ENCODE results near the gene MYCN. TPM values are rescaled to one million over a fixed set of nuclear protein-coding genes. Genes with fewer than 3 reads are reported as not detected.
A peak's percentile ranks its signal among the peaks of the same experiment; 100 is the strongest.

The MYCN gene
- total and polyA plus RNA-seq, 9 donors = 1.2 to 7.0 (median 2.7) TPM

DNA sequence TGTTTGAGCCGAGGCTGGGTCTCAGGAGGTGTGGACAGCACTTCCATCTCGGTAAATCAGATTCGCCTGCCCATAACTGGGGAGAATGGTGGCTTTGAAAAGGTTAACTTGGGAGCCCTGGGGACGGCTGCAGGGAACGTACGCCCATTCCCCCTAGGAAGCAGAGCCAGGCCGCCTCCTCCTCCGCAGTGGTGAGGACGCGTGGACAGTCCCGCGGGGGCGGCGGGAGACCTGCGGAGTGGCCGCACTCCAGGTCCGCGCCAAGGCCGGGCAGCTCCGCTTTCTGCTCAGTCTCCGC, 845 bp upstream of the MYCN start:
- DNase-seq = peak in 4 of 5 donors; percentile 69 to 83 (median 80)

GRCh38 chr2:15940661-15941480, 521 bp downstream of the MYCN start:
- intact Hi-C loops (cut with DNase I) = loop anchor here in 2 of 4 donors (5.0 to 10.0 kb wide), 4 partner anchors 304 to 816 kb away; no protein-coding TSS in a partner anchor
- no peaks in the 10 kb centered on the region for H3K4me1 ChIP-seq (ENCODE audit: insufficient read depth)
- no peaks in the 10 kb centered on the region for H3K27me3 ChIP-seq
- no peak overlapping the region for H3K27ac ChIP-seq
- TF ChIP-seq, protein P1, sequence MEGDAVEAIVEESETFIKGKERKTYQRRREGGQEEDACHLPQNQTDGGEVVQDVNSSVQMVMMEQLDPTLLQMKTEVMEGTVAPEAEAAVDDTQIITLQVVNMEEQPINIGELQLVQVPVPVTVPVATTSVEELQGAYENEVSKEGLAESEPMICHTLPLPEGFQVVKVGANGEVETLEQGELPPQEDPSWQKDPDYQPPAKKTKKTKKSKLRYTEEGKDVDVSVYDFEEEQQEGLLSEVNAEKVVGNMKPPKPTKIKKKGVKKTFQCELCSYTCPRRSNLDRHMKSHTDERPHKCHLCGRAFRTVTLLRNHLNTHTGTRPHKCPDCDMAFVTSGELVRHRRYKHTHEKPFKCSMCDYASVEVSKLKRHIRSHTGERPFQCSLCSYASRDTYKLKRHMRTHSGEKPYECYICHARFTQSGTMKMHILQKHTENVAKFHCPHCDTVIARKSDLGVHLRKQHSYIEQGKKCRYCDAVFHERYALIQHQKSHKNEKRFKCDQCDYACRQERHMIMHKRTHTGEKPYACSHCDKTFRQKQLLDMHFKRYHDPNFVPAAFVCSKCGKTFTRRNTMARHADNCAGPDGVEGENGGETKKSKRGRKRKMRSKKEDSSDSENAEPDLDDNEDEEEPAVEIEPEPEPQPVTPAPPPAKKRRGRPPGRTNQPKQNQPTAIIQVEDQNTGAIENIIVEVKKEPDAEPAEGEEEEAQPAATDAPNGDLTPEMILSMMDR (IDR thresholded peaks at IDR 0.05) = no peak
- TF ChIP-seq POLR2A (IDR thresholded peaks at IDR 0.05) = no peak
- TF ChIP-seq EP300 (IDR thresholded peaks at IDR 0.05) = no peak
- peak overlapping the region; percentile 44 for H3K4me3 ChIP-seq
- no peaks in the 10 kb centered on the region for H3K9me3 ChIP-seq
- H3K36me3 ChIP-seq = no peaks in the 10 kb centered on the region
- WGBS, 3 donors = 0 to 1% (median 1%) methylated on average over 52 of the region's 52 CpGs
- DNase-seq = peak in 1 of 5 donors; percentile 29

More for the DNA sequence above, 845 bp upstream of the MYCN start:
- no peaks in the 10 kb centered on the region for H3K4me1 ChIP-seq (ENCODE audit: insufficient read depth)
- H3K27ac ChIP-seq = no peak overlapping the region
- no peaks in the 10 kb centered on the region for H3K9me3 ChIP-seq
- WGBS, 3 donors = 1 to 3% (median 2%) methylated on average over 20 to 21 of the region's 21 CpGs
- intact Hi-C loops (cut with DNase I) = loop anchor here in 1 of 4 donors (2.0 kb wide), 1 partner anchor 343 kb away; no protein-coding TSS in a partner anchor
- TF ChIP-seq POLR2A (IDR thresholded peaks at IDR 0.05) (no peak), EP300 (IDR thresholded peaks at IDR 0.05) (no peak)
- TF ChIP-seq, protein P1 (IDR thresholded peaks at IDR 0.05) = peak in 2 of 3 donors; percentile 46 to 55
- H3K4me3 ChIP-seq = peak overlapping the region; percentile 44
- no peaks in the 10 kb centered on the region for H3K36me3 ChIP-seq
- H3K27me3 ChIP-seq = no peaks in the 10 kb centered on the region

DNA sequence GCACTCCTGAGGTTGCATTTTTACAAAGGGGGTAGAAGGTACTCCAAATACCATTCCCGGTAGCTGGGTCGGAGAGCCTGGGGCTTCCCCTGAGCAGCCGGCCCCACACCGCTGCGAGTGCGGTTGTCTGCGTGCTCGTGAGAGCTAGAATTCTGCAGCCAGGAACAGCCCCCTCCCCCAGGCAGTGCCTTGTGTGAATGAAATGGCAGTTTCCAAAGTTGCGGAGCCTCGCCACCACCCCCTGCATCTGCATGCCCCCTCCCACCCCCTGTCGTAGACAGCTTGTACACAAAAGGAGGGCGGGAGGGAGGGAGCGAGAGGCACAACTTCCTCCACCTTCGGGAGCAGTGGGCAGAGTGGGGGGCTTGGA, 1.1 kb downstream of the MYCN start:
- no peaks in the 10 kb centered on the region for H3K36me3 ChIP-seq
- H3K4me3 ChIP-seq = peak overlapping the region; percentile 44
- intact Hi-C loops (cut with DNase I) = loop anchor here in 2 of 4 donors (5.0 to 10.0 kb wide), 4 partner anchors 304 to 816 kb away; no protein-coding TSS in a partner anchor
- no peaks in the 10 kb centered on the region for H3K9me3 ChIP-seq
- DNase-seq = peak in 3 of 5 donors; percentile 13 to 39 (median 34)
- WGBS, 3 donors = 0% methylated on average over 12 to 14 of the region's 14 CpGs
- no peak overlapping the region for H3K27ac ChIP-seq
- TF ChIP-seq POLR2A (IDR thresholded peaks at IDR 0.05) (no peak), EP300 (IDR thresholded peaks at IDR 0.05) (no peak)
- TF ChIP-seq, protein P1 (IDR thresholded peaks at IDR 0.05) = no peak
- no peaks in the 10 kb centered on the region for H3K27me3 ChIP-seq
- H3K4me1 ChIP-seq (ENCODE audit: insufficient read depth) = no peaks in the 10 kb centered on the region

DNA sequence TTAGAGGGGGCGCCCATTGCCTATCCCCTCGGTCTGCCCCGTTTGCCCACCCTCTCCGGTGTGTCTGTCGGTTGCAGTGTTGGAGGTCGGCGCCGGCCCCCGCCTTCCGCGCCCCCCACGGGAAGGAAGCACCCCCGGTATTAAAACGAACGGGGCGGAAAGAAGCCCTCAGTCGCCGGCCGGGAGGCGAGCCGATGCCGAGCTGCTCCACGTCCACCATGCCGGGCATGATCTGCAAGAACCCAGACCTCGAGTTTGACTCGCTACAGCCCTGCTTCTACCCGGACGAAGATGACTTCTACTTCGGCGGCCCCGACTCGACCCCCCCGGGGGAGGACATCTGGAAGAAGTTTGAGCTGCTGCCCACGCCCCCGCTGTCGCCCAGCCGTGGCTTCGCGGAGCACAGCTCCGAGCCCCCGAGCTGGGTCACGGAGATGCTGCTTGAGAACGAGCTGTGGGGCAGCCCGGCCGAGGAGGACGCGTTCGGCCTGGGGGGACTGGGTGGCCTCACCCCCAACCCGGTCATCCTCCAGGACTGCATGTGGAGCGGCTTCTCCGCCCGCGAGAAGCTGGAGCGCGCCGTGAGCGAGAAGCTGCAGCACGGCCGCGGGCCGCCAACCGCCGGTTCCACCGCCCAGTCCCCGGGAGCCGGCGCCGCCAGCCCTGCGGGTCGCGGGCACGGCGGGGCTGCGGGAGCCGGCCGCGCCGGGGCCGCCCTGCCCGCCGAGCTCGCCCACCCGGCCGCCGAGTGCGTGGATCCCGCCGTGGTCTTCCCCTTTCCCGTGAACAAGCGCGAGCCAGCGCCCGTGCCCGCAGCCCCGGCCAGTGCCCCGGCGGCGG, 1.7 kb downstream of the MYCN start:
- peak overlapping the region in 1 of 2 donors; percentile 30 for H3K27ac ChIP-seq
- peak overlapping the region; percentile 44 for H3K4me3 ChIP-seq
- no peak for TF ChIP-seq POLR2A (IDR thresholded peaks at IDR 0.05)
- TF ChIP-seq, protein P1 (IDR thresholded peaks at IDR 0.05) = no peak
- TF ChIP-seq EP300 (IDR thresholded peaks at IDR 0.05) = no peak
- no peaks in the 10 kb centered on the region for H3K27me3 ChIP-seq
- H3K9me3 ChIP-seq = no peaks in the 10 kb centered on the region
- H3K36me3 ChIP-seq = no peaks in the 10 kb centered on the region
- no peaks in the 10 kb centered on the region for H3K4me1 ChIP-seq (ENCODE audit: insufficient read depth)
- peak in 4 of 5 donors; percentile 30 to 51 (median 36) for DNase-seq
- intact Hi-C loops (cut with DNase I) = loop anchor here in 2 of 4 donors (5.0 to 10.0 kb wide), 4 partner anchors 305 to 815 kb away; no protein-coding TSS in a partner anchor
- WGBS, 3 donors = 0 to 1% (median 0%) methylated on average over 32 to 98 of the region's 98 CpGs

Data from ovary (tissue), 9 donors.